Ishikawa (cell line): ENCODE data around the gene AFF2.

Source experiments
- CEBPB ChIP-seq: IDR thresholded peaks from 2 replicates; pipeline ENCODE4 v1.6.1; 2012
- CREB1 ChIP-seq: IDR thresholded peaks from 2 replicates; pipeline ENCODE4 v1.6.1; 2012; ENCODE audit warnings: low read depth
- EGR1 ChIP-seq: IDR thresholded peaks from 2 replicates; pipeline ENCODE4 v1.6.1; 2012
- EP300 ChIP-seq: IDR thresholded peaks from 2 replicates; pipeline ENCODE4 v1.6.1; 2012; ENCODE audit warnings: borderline replicate concordance
- FOXM1 ChIP-seq: IDR thresholded peaks from 2 replicates; pipeline ENCODE4 v1.6.1; 2012; ENCODE audit warnings: low read depth, borderline replicate concordance
- NFIC ChIP-seq: IDR thresholded peaks from 2 replicates; pipeline ENCODE4 v1.6.1; 2012
- RAD21 ChIP-seq: IDR thresholded peaks from 2 replicates; pipeline ENCODE4 v1.6.1; 2012; ENCODE audit warnings: low read depth
- TAF1 ChIP-seq: IDR thresholded peaks from 2 replicates; pipeline ENCODE4 v1.6.1; 2012; ENCODE audit warnings: low read depth, mild to moderate bottlenecking
- TCF12 ChIP-seq: IDR thresholded peaks from 2 replicates; pipeline ENCODE4 v1.6.1; 2012; ENCODE audit warnings: low read depth
- TEAD4 ChIP-seq: IDR thresholded peaks from 2 replicates; pipeline ENCODE4 v1.6.1; 2012
- YY1 ChIP-seq: IDR thresholded peaks from 2 replicates; pipeline ENCODE4 v1.6.1; 2012; ENCODE audit warnings: low read depth
- ZBTB7A ChIP-seq: IDR thresholded peaks from 2 replicates; pipeline ENCODE4 v1.6.1; 2012; ENCODE audit warnings: low read depth
- TF ChIP-seq, protein P1 (sequence below): IDR thresholded peaks from 2 replicates; pipeline ENCODE4 v1.6.1; 2012; ENCODE audit warnings: low read depth, mild to moderate bottlenecking
- TF ChIP-seq, protein P2 (sequence below): IDR thresholded peaks from 2 replicates; pipeline ENCODE4 v1.6.1; 2012
- TF ChIP-seq, protein P3 (sequence below): IDR thresholded peaks from 2 replicates; pipeline ENCODE4 v1.6.1; 2012

The AFF2 gene

DNA sequence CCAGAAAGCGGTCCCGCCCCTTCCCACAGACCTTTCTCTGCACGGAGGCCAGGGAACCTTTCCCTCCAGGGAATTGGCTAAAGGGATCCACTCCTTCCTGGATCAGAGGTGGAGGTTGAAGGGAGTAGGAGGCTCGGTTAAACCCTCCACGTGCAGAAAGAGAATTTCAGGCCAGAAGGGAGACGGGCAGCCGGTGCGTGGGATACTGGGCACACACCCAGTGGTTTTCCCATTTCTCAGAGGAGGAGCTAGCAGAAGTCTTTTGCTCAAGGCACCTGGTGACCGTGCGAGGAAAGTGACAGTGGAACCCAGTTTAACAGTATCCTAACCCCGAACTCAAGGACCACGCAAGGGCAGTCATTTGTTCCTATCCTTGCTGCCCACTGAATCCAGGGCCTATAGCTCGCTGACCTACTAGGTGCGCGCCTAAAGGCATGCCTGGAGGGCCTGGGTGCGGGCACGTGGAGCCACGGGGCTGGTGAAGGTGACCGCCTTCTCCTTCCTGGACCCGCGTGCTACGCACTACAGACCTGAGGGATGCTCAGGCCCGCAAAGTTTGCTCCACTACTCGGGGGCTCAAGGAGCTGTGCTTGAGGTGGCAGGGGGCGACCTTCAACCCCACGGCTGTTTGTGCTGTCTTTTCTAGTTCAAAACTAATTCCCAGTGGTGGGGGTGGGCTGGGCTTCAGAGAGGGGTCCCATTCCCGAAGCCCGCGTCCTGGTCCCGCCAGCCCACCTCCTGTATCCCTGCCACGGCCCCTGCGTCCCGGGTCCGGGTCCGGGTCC, 587 bp upstream of the AFF2 start:
- TF ChIP-seq NFIC = no peak
- no peak for TF ChIP-seq CEBPB
- TF ChIP-seq ZBTB7A = no peak
- no peak for TF ChIP-seq YY1
- TF ChIP-seq RAD21 = no peak
- TF ChIP-seq TCF12 = no peak
- no peak for TF ChIP-seq TAF1
- TF ChIP-seq, protein P1, sequence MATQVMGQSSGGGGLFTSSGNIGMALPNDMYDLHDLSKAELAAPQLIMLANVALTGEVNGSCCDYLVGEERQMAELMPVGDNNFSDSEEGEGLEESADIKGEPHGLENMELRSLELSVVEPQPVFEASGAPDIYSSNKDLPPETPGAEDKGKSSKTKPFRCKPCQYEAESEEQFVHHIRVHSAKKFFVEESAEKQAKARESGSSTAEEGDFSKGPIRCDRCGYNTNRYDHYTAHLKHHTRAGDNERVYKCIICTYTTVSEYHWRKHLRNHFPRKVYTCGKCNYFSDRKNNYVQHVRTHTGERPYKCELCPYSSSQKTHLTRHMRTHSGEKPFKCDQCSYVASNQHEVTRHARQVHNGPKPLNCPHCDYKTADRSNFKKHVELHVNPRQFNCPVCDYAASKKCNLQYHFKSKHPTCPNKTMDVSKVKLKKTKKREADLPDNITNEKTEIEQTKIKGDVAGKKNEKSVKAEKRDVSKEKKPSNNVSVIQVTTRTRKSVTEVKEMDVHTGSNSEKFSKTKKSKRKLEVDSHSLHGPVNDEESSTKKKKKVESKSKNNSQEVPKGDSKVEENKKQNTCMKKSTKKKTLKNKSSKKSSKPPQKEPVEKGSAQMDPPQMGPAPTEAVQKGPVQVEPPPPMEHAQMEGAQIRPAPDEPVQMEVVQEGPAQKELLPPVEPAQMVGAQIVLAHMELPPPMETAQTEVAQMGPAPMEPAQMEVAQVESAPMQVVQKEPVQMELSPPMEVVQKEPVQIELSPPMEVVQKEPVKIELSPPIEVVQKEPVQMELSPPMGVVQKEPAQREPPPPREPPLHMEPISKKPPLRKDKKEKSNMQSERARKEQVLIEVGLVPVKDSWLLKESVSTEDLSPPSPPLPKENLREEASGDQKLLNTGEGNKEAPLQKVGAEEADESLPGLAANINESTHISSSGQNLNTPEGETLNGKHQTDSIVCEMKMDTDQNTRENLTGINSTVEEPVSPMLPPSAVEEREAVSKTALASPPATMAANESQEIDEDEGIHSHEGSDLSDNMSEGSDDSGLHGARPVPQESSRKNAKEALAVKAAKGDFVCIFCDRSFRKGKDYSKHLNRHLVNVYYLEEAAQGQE = no peak
- no peak for TF ChIP-seq CREB1
- TF ChIP-seq EP300 = no peak
- no peak for TF ChIP-seq TEAD4
- TF ChIP-seq, protein P2, sequence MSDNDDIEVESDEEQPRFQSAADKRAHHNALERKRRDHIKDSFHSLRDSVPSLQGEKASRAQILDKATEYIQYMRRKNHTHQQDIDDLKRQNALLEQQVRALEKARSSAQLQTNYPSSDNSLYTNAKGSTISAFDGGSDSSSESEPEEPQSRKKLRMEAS = no peak
- TF ChIP-seq, protein P3, sequence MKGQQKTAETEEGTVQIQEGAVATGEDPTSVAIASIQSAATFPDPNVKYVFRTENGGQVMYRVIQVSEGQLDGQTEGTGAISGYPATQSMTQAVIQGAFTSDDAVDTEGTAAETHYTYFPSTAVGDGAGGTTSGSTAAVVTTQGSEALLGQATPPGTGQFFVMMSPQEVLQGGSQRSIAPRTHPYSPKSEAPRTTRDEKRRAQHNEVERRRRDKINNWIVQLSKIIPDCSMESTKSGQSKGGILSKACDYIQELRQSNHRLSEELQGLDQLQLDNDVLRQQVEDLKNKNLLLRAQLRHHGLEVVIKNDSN = no peak
- no peak for TF ChIP-seq EGR1
- TF ChIP-seq FOXM1 = no peak

DNA sequence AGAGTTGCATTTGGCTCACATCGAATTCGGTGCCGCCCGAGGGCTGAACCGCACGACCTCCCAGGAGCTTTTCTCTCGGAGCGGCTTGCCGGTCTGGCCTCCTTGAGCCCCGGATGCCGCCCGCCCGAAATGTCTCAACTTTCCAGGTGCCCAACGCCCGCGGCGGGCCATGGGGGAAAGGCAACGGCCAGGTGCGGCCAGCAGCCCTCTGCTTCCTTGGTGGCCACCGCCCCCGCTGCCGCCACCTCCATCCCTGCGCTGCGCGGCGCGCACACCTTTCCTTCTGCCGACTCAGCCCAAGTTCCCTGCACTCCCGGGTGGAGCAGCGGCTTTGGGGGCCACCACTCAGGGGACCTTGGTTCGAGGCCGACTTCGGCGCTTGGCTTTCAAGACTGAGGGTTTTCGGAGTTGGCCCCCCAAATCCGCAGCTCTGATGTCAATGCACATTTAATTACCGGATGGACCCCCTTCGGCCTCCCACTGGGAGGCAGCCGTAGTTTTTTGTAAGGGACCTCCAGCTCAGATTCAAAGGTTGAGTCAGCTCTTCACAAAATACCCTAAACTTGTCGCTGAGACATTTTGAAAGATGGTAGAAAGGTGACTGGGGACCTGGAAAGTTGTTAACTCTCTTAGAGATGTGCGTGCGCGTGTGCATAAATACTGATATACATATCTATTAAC, 1.1 kb downstream of the AFF2 start:
- TF ChIP-seq NFIC = no peak

DNA sequence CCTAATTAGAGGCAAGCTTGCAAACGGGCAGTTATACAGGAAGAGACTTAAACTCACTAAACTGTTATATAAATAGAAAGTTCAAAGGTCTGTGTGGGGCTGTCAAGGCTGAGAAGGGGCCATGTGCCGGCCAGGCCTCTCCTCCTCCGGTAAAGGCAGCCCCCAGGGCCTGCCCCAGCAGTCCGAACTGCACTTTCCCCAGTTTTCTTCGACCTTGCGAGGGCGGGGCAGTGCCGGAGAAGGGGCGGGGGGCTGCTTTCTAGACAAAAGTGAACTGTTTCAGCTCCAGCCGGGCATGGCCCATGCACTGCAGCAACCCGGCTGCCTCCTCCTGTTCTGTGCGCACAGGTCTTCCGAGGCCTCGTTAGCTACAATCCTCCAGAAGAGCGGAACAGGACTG, 4.1 kb downstream of the AFF2 start:
- no peak for TF ChIP-seq NFIC
- no peak for TF ChIP-seq YY1
- TF ChIP-seq TCF12 = no peak
- TF ChIP-seq, protein P2 = no peak
- TF ChIP-seq, protein P3 = no peak
- TF ChIP-seq EGR1 = no peak
- no peak for TF ChIP-seq CEBPB
- no peak for TF ChIP-seq TAF1
- TF ChIP-seq TEAD4 = no peak
- TF ChIP-seq, protein P1 = no peak
- no peak for TF ChIP-seq RAD21
- no peak for TF ChIP-seq EP300
- TF ChIP-seq ZBTB7A = no peak
- TF ChIP-seq CREB1 = no peak
- TF ChIP-seq FOXM1 = no peak

DNA sequence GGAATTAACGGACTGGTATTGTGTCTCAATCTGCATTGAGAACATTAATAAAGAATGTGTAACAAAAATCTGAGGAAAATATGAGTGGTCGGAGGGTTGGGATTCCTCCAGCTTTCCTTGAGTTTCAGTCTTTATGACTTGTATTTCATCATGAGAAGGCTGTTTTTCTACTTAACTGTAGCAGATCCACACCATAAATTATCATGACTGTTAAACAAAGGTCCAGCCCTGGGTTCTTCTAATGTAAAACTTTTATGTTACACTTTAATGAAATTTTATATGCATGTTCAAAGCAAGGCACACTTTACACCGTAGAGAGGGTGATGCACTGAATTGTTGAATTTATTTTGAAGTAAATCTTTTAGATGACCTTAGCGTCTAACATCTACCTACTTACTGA, 7.0 kb downstream of the AFF2 start:
- TF ChIP-seq, protein P1 = no peak
- no peak for TF ChIP-seq TEAD4
- no peak for TF ChIP-seq CREB1
- TF ChIP-seq, protein P3 = no peak
